GM12878 (cell line): ENCODE data around the gene CEP170B.

Source experiments
- CREB1 ChIP-seq: IDR thresholded peaks from 2 replicates; pipeline ENCODE4 v1.6.1; 2012; ENCODE audit warnings: low read depth, mild to moderate bottlenecking, inconsistent platforms
- MYC ChIP-seq: IDR thresholded peaks from 2 replicates; pipeline ENCODE4 v1.6.1; 2011; ENCODE audit warnings: mild to moderate bottlenecking, low read length, moderate library complexity, inconsistent platforms; ENCODE audit not compliant: insufficient read depth, insufficient replicate concordance, insufficient read length, severe bottlenecking
- POLR2AphosphoS5 ChIP-seq: IDR thresholded peaks from 2 replicates; pipeline ENCODE4 v1.6.1; 2011; ENCODE audit warnings: mild to moderate bottlenecking, low read length, inconsistent platforms
- POU2F2 ChIP-seq: IDR thresholded peaks from 3 replicates; pipeline ENCODE4 v1.6.1; 2011; ENCODE audit warnings: low read depth, mild to moderate bottlenecking, low read length, borderline replicate concordance
- TF ChIP-seq, protein P1 (sequence below), 3 experiments: IDR thresholded peaks in 2 of 3; conservative IDR thresholded peaks in 1 of 3; 2 replicates each; pipeline ENCODE4 v1.5.1; 2011; ENCODE audit warnings: low read depth in 3 of 3, low read length in 3 of 3, mild to moderate bottlenecking in 3 of 3, control low read depth in 2 of 3, moderate library complexity in 2 of 3, inconsistent platforms in 1 of 3, mixed read lengths in 1 of 3; ENCODE audit not compliant: control insufficient read depth in 2 of 3, insufficient read depth in 1 of 3; ENCODE audit errors: extremely low read depth in 1 of 3

- TF ChIP-seq MYC (no peak), POLR2AphosphoS5 (no peak), POU2F2 (no peak), CREB1 (no peak)
- TF ChIP-seq, protein P1, sequence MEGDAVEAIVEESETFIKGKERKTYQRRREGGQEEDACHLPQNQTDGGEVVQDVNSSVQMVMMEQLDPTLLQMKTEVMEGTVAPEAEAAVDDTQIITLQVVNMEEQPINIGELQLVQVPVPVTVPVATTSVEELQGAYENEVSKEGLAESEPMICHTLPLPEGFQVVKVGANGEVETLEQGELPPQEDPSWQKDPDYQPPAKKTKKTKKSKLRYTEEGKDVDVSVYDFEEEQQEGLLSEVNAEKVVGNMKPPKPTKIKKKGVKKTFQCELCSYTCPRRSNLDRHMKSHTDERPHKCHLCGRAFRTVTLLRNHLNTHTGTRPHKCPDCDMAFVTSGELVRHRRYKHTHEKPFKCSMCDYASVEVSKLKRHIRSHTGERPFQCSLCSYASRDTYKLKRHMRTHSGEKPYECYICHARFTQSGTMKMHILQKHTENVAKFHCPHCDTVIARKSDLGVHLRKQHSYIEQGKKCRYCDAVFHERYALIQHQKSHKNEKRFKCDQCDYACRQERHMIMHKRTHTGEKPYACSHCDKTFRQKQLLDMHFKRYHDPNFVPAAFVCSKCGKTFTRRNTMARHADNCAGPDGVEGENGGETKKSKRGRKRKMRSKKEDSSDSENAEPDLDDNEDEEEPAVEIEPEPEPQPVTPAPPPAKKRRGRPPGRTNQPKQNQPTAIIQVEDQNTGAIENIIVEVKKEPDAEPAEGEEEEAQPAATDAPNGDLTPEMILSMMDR (IDR thresholded peaks at IDR 0.05 in 2 of 3, conservative IDR thresholded peaks at IDR 0.05 in 1 of 3; ENCODE audit: control insufficient read depth in 2 of 3, extremely low read depth in 1 of 3, insufficient read depth in 1 of 3, low read depth in 3 of 3, low read length in 3 of 3) = no peak
Observed at GRCh38 chr14:104871145-104871655, 6.1 kb downstream of the CEP170B start.
